ENCODE results near the gene CDC25C. TPM values are rescaled to one million over a fixed set of nuclear protein-coding genes. Genes with fewer than 3 reads are reported as not detected.

Gene CDC25C
- total and polyA plus RNA-seq, 9 of the 15 experiments (the other 6 are each of a cell fraction or from before 2014, with no cell fraction given) = 19.1 to 63.7 (median 31.9) TPM

DNA sequence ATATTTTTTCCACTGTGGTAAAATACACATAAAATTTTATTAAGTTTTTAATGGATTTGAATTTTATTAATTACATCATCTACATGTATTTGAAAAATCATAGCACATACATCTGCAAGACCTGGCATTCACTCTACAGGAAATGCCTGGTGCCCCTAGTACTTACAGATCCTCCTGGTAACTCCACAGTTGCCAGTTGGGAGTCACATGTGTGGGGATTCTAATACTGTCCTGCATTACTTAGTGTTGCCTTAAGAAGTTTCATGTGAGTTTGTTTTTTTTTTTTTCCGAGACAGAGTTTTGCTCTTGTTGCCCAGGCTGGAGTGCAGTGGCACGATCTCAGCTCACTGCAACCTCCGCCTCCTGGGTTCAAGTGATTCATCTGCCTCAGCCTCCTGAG, 38.9 kb upstream of the CDC25C start (continued):
- no peak for TF ChIP-seq ZNF263 (CRISPR knock-in tag; IDR thresholded peaks at IDR 0.05; ENCODE audit: borderline replicate concordance)
- TF ChIP-seq ZNF143 (CRISPR knock-in tag; IDR thresholded peaks at IDR 0.05) = no peak

DNA sequence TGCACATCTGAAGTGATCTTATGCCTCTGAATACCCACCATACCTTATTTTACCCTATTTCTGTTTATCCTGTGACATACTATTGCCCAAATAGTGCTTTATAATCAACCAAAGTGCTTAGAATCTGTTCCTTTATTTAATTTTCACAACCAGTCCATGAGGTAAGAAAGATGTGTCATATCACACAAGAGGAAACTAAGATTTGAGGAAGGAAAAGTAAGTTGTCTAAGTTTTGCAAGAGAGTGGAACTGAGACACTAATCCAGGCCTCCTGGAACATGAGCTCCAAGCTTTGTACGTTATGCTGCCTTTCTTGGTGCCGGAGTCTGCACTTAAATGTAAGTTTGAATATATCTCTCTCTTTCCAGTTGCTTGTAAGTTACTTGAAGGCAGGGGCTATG, 38.1 kb upstream of the CDC25C start:
- Histone ChIP-seq H3K9me1 (ENCODE audit: control insufficient read depth, insufficient read depth, low read length) (no peaks in the 10 kb centered on the region), H3K27me3 (ENCODE audit: control insufficient read depth in 2 of 2, insufficient read depth in 2 of 2, low read length in 2 of 2) (no peaks in the 10 kb centered on the region), H3K4me1 (replicated peaks in 1 of 2; ENCODE audit: control insufficient read depth in 2 of 2, insufficient read depth in 2 of 2, low read length in 2 of 2) (peaks cover 0 to 16% of the 10 kb centered on the region in 2 experiments), H3K79me2 (ENCODE audit: control insufficient read depth, insufficient read depth, low read length) (peaks cover 78% of the 10 kb centered on the region), H3K36me3 (ENCODE audit: control insufficient read depth, insufficient read depth, low read length) (peaks cover 26% of the 10 kb centered on the region; the same call in 1 of the 3 replicates), H4K20me1 (replicated peaks; ENCODE audit: control insufficient read depth, insufficient read depth, low read length) (peaks cover 7% of the 10 kb centered on the region), H3K9me3 (replicated peaks; ENCODE audit: control insufficient read depth, insufficient read depth, low read depth, low read length) (no peaks in the 10 kb centered on the region), H3K9ac (ENCODE audit: insufficient read depth in 1 of 2, low read depth in 2 of 2, low read length in 2 of 2) (no peak overlapping the region), H2AFZ (ENCODE audit: low read depth, low read length) (no peak overlapping the region), H3K4me2 (ENCODE audit: insufficient read depth, low read length) (no peak overlapping the region), H3K4me3 (no peak overlapping the region), H3K27ac (ENCODE audit: extremely low read depth, low read depth, low read length) (no peak overlapping the region; the same call in 2 of the 3 replicates)
- FAIRE-seq (no peak), DNase-seq (ENCODE audit: extremely low read depth in 1 of 4, low spot score in 3 of 4) (no peak), ATAC-seq (no peak)
- in situ Hi-C loops (cut with MboI) (no loop called here), intact Hi-C loops (cut with micrococcal nuclease) (no loop called here)
- BruUV-seq (replicated peaks) = no TSS peak
- POLR2A ChIA-PET = interaction anchor here (0.7 to 2.7 kb wide), 3 partner anchors 12 to 18 kb away, joined by 3 to 22 read pairs (median 5); partner anchors contain the start of gene KDM3B
- TF ChIP-seq PHF21A (IDR thresholded peaks at IDR 0.05; ENCODE audit: borderline replicate concordance, low read depth) = no peak
- no peak for TF ChIP-seq ZC3H11A (IDR thresholded peaks at IDR 0.05; ENCODE audit: low read depth, low read length)
- TF ChIP-seq, protein P1, sequence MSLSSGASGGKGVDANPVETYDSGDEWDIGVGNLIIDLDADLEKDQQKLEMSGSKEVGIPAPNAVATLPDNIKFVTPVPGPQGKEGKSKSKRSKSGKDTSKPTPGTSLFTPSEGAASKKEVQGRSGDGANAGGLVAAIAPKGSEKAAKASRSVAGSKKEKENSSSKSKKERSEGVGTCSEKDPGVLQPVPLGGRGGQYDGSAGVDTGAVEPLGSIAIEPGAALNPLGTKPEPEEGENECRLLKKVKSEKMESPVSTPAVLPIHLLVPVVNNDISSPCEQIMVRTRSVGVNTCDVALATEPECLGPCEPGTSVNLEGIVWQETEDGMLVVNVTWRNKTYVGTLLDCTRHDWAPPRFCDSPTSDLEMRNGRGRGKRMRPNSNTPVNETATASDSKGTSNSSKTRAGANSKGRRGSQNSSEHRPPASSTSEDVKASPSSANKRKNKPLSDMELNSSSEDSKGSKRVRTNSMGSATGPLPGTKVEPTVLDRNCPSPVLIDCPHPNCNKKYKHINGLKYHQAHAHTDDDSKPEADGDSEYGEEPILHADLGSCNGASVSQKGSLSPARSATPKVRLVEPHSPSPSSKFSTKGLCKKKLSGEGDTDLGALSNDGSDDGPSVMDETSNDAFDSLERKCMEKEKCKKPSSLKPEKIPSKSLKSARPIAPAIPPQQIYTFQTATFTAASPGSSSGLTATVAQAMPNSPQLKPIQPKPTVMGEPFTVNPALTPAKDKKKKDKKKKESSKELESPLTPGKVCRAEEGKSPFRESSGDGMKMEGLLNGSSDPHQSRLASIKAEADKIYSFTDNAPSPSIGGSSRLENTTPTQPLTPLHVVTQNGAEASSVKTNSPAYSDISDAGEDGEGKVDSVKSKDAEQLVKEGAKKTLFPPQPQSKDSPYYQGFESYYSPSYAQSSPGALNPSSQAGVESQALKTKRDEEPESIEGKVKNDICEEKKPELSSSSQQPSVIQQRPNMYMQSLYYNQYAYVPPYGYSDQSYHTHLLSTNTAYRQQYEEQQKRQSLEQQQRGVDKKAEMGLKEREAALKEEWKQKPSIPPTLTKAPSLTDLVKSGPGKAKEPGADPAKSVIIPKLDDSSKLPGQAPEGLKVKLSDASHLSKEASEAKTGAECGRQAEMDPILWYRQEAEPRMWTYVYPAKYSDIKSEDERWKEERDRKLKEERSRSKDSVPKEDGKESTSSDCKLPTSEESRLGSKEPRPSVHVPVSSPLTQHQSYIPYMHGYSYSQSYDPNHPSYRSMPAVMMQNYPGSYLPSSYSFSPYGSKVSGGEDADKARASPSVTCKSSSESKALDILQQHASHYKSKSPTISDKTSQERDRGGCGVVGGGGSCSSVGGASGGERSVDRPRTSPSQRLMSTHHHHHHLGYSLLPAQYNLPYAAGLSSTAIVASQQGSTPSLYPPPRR (CRISPR knock-in tag; IDR thresholded peaks at IDR 0.05; ENCODE audit: borderline replicate concordance) = no peak
- TF ChIP-seq HLTF (IDR thresholded peaks at IDR 0.05) = no peak
- TF ChIP-seq HSF4 (CRISPR knock-in tag; IDR thresholded peaks at IDR 0.05; ENCODE audit: borderline replicate concordance) = no peak
- no peak for TF ChIP-seq HEY1 (CRISPR knock-in tag; IDR thresholded peaks at IDR 0.05; ENCODE audit: borderline replicate concordance)
- TF ChIP-seq, protein P2, sequence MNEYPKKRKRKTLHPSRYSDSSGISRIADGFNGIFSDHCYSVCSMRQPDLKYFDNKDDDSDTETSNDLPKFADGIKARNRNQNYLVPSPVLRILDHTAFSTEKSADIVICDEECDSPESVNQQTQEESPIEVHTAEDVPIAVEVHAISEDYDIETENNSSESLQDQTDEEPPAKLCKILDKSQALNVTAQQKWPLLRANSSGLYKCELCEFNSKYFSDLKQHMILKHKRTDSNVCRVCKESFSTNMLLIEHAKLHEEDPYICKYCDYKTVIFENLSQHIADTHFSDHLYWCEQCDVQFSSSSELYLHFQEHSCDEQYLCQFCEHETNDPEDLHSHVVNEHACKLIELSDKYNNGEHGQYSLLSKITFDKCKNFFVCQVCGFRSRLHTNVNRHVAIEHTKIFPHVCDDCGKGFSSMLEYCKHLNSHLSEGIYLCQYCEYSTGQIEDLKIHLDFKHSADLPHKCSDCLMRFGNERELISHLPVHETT (CRISPR knock-in tag; conservative IDR thresholded peaks at IDR 0.05 in 1 of 2, IDR thresholded peaks at IDR 0.05 in 1 of 2) = no peak
- TF ChIP-seq, protein P3, sequence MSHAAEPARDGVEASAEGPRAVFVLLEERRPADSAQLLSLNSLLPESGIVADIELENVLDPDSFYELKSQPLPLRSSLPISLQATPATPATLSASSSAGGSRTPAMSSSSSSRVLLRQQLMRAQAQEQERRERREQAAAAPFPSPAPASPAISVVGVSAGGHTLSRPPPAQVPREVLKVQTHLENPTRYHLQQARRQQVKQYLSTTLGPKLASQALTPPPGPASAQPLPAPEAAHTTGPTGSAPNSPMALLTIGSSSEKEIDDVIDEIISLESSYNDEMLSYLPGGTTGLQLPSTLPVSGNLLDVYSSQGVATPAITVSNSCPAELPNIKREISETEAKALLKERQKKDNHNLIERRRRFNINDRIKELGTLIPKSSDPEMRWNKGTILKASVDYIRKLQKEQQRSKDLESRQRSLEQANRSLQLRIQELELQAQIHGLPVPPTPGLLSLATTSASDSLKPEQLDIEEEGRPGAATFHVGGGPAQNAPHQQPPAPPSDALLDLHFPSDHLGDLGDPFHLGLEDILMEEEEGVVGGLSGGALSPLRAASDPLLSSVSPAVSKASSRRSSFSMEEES (CRISPR knock-in tag; IDR thresholded peaks at IDR 0.05) = no peak
- no peak for TF ChIP-seq RCOR1 (IDR thresholded peaks at IDR 0.05; ENCODE audit: borderline replicate concordance in 1 of 2, low read depth in 2 of 2, low read length in 2 of 2)
- CTCF ChIA-PET (ENCODE audit: low intra/inter-chr PET ratio) = interaction anchor here (0.9 kb wide), 1 partner anchor 10 kb away, joined by 3 read pairs; no protein-coding TSS in a partner anchor
- 69% methylated on average over 2 of the region's 2 CpGs for WGBS (ENCODE audit: insufficient coverage, low coverage, missing lambda C conversion rate)

All from K562 (cell line).